GM12801 (cell line): ENCODE data around the gene FOXD3.

ENCODE experiments used
- TF ChIP-seq, protein P1 (sequence below): IDR thresholded peaks from one replicate; pipeline ENCODE4 v1.5.1; 2011; ENCODE audit warnings: control low read depth; ENCODE audit not compliant: insufficient read length; ENCODE audit errors: extremely low read depth

FOXD3 gene

GRCh38 chr1:63322114-63322943 lies at the start of gene FOXD3:
Gene FOXD3, plus strand, starts transcription at chr1:63322567. Its CDS starts 492 bp downstream, at chr1:63323059.
- TF ChIP-seq, protein P1, sequence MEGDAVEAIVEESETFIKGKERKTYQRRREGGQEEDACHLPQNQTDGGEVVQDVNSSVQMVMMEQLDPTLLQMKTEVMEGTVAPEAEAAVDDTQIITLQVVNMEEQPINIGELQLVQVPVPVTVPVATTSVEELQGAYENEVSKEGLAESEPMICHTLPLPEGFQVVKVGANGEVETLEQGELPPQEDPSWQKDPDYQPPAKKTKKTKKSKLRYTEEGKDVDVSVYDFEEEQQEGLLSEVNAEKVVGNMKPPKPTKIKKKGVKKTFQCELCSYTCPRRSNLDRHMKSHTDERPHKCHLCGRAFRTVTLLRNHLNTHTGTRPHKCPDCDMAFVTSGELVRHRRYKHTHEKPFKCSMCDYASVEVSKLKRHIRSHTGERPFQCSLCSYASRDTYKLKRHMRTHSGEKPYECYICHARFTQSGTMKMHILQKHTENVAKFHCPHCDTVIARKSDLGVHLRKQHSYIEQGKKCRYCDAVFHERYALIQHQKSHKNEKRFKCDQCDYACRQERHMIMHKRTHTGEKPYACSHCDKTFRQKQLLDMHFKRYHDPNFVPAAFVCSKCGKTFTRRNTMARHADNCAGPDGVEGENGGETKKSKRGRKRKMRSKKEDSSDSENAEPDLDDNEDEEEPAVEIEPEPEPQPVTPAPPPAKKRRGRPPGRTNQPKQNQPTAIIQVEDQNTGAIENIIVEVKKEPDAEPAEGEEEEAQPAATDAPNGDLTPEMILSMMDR: no peak

- TF ChIP-seq, protein P1: no peak
Observed at GRCh38 chr1:63272811-63273210, 49.6 kb upstream of the FOXD3 start.

GRCh38 chr1:63274371-63274770 lies 48.0 kb upstream of the FOXD3 start:
- TF ChIP-seq, protein P1: no peak

- TF ChIP-seq, protein P1: no peak
Observed at GRCh38 chr1:63274979-63275378, 47.4 kb upstream of the FOXD3 start.

GRCh38 chr1:63276624-63277023 lies 45.7 kb upstream of the FOXD3 start:
- TF ChIP-seq, protein P1: no peak

GRCh38 chr1:63277195-63278192 lies 44.9 kb upstream of the FOXD3 start:
- TF ChIP-seq, protein P1: no peak

DNA sequence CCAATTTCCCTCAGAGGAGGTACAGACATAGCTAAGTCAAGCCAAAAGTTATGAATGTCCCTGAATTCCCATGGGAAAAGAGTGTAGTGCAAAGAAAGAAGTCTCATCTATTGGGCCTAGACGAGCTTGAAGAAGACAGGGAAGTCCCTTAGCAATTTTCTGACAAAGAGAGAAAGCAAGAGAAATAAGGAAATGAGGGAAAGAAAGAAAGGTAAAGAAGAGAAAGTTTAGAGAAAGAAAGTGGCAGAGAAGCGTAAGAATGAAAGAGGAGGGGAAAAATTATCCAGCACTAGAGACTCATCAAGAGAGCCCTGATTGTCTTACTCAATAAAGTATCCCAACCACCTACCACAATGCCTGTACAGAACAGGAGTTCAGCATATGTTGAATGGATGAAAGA lies 40.6 kb upstream of the FOXD3 start:
- TF ChIP-seq, protein P1: no peak
